Omental fat pad (tissue), 4 donors: ENCODE data around the gene ELMOD1. TPM values are rescaled to one million over a fixed set of nuclear protein-coding genes. Genes with fewer than 3 reads are reported as not detected.

Experiments
- ATAC-seq: fragments of 150-250 bp; one replicate; pipeline ENCODE4 v1.9.1; 2016; ENCODE audit warnings: mild to moderate bottlenecking, moderate library complexity; ENCODE audit not compliant: low FRiP score
- DNase-seq: peaks from one replicate; pipeline ENCODE4 v3.0.0-alpha.2; 2019; ENCODE audit warnings: low spot score
- CTCF ChIP-seq, 3 donors: fragments of 450-650 bp; IDR thresholded peaks; one replicate each; pipeline ENCODE4 v1.5.1; 2016 to 2017; ENCODE audit warnings: antibody characterized with exemption in 3 of 3, mild to moderate bottlenecking in 3 of 3, moderate library complexity in 2 of 3
- total RNA-seq, 4 donors: library from RNA; depleted of rRNA; stranded (reverse); fragments of >200 nt; gene quantifications; one replicate each; pipeline ENCODE4 v1.1.0, GENCODE V29; 2016

Gene ELMOD1
- total RNA-seq, 4 donors from 2014 or later: not detected

DNA sequence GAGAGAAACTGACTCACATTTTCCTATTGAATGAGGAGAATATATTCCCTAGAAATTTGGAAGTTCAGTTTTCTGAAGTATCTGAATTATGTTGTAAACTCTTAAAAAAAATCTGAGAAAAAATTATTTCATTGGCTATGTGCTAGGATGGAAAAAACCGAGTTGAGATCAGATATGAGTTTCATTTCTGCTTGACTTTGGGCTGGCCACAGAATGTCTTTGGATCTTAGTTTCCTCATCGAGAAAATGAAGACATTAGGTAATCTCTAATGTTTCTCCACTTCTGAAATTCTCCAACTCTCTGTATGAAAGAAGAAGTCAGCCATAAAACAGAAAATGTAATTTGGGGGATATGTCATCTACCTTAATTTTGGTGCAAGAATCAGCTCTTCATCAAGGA lies 92.1 kb downstream of the ELMOD1 start:
- no peak for DNase-seq
- ATAC-seq: no peak
- no peak for TF ChIP-seq CTCF (IDR thresholded peaks at IDR 0.05)

DNA sequence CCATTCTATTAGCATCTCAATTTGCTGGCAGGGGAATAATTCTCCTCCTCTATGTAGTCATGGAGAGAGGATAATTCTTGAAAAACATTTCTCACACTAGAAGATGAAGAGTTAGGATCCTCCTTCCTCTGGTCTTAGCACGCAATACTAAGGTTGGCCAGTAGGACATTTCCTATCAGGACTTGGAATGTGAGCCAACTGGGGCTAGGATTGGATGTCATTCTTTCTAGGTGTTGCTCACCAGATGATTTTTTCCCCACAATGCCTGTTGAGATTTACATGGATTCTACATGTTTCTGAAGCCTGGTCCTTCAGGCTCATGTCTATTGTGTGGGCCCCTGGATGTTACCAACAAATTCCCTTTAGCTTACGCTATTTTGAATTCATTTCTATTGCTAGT lies 92.9 kb downstream of the ELMOD1 start:
- ATAC-seq: no peak
- TF ChIP-seq CTCF (IDR thresholded peaks at IDR 0.05): no peak
- DNase-seq: no peak

DNA sequence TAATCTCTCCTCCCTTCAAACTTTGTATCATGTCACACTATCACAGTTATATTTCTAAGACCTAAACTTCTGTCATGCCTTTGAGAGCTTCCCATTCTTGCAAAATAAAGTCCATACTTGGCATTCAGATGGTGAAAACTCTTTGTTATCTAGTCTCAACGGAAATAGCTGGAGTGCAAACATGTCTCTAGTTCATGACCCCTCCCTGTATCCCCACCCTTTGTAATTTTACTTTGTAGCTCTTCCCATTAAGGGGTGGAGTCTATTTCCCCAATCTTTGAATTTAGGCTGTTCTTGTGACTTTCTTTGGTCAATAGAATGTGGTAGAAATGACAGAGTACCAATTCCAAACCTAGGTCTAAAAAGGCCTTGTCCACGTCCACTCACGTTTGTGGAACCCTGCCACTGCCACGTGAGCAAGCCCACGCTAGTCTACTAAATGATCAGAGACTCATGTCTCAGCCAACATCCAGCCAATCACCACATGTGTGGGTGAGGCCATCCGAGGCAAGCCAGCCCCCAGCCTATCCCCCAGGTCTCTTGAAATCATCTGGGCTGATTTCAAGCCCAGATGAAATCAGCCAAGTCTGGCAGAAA lies 97.5 kb downstream of the ELMOD1 start:
- no peak for DNase-seq
- TF ChIP-seq CTCF (IDR thresholded peaks at IDR 0.05): no peak
- no peak for ATAC-seq

GRCh38 chr11:107689317-107690202 lies 98.6 kb downstream of the ELMOD1 start:
- TF ChIP-seq CTCF (IDR thresholded peaks at IDR 0.05): peak in 1 of 3 donors; percentile 32
- DNase-seq (peak; percentile 69), ATAC-seq (peak; percentile 83)

- no peak for DNase-seq
- TF ChIP-seq CTCF (IDR thresholded peaks at IDR 0.05): no peak
- ATAC-seq: no peak
Measured at GRCh38 chr11:107691000-107691750, 100.2 kb downstream of the ELMOD1 start.

DNA sequence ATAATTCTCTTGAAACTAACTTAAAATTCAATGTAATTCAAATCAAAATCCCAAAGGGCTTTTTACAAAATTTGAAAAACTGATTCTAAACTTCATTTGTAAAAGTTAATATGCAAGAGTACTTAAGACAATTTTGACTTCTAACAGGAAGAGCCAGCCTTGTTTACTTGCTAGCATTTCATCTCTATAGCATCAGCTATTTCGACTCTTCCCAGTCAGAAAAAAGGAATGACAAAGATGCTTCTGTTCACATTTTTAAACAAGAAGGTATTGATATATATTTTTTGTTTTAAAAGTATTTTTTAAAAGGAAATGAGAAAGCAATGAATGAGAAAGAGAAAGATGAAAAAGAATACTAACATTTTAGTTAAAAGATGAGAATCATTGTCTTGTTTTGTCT lies 104.5 kb downstream of the ELMOD1 start:
- no peak for ATAC-seq
- TF ChIP-seq CTCF (IDR thresholded peaks at IDR 0.05): no peak

More for the DNA sequence above, 104.5 kb downstream of the ELMOD1 start:
- DNase-seq: no peak
